ENCODE results near the gene ZNF778.

DNA sequence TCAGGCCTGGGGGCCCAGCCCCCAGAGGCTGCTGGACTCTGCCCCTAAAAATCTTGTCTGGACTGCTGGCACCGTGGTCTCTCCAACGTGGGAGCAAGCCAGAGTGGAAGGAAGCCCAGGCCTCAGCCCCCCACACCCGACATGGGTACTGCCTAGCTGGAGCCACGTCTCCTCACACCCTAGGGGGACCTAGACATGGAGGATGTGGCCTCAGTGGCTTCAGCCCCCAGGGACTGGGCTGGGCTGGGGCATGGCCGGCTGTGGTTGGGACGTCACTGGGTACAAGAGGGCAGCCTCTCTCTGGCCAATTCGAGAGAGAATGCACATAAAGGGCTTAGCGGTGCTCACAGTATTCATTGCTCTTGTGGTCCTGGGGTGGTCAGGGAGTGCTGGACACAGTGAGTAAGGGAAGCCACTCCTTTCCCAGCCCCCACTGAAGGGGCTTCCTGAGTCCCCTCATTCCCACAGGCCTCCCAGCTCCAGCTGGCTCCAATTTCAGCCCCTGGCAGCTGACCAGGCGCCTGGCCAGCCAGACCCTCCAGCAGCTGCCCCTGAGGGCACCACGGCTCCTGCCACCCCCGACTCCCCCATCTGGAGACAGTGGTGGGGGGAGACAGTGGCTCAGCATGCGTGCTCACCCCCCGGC is 44.9 kb upstream of the ZNF778 start:
- TF ChIP-seq TAF1 (IDR thresholded peaks at IDR 0.05; ENCODE audit: borderline replicate concordance, low read depth, low read length) (no peak), POLR2A (IDR thresholded peaks at IDR 0.05; ENCODE audit: low read depth, low read length) (no peak), POLR2AphosphoS5 (IDR thresholded peaks at IDR 0.05; ENCODE audit: low read depth, low read length) (no peak)

Measured in GM12892 (cell line).